T-helper 1 cell treated with Interleukin-12 subunit alpha and Interleukin-12 subunit beta and Interleukin-4 antibody, amounts not matched to agents 30 μg/mL and 1 μg/mL, for 36 hours (primary cell): Measurements from ENCODE around the gene LPCAT1.
"Not testable (repeated sequence)": the region's sequence is repeated elsewhere in the genome, so short reads cannot be mapped to it uniquely, and the experiment has no call there.

Experiments used
- H3K27ac Mint-ChIP-seq: one replicate; pipeline ENCODE4 v1.8.0; 2021; ENCODE audit warnings: mild to moderate bottlenecking, mixed read lengths
- H3K27me3 Mint-ChIP-seq: one replicate; pipeline ENCODE4 v1.8.0; 2021; ENCODE audit warnings: low read depth, mixed read lengths
- H3K36me3 Mint-ChIP-seq: one replicate; pipeline ENCODE4 v1.8.0; 2021; ENCODE audit warnings: low read depth, mixed read lengths
- H3K4me1 Mint-ChIP-seq: one replicate; pipeline ENCODE4 v1.8.0; 2021; ENCODE audit warnings: low read depth, mixed read lengths
- H3K4me3 Mint-ChIP-seq: one replicate; pipeline ENCODE4 v1.8.0; 2021; ENCODE audit warnings: mild to moderate bottlenecking, moderate library complexity, mixed read lengths
- H3K9me3 Mint-ChIP-seq: one replicate; pipeline ENCODE4 v1.8.0; 2021; ENCODE audit warnings: mixed read lengths

Gene LPCAT1

GRCh38 chr5:1524799-1525623 lies 1.3 kb upstream of the LPCAT1 start:
- Mint-ChIP-seq H3K27me3 (peaks cover 18% of the 10 kb centered on the region), H3K36me3 (peaks cover 3% of the 10 kb centered on the region), H3K27ac (no peak overlapping the region), H3K4me1 (peaks cover 9% of the 10 kb centered on the region), H3K4me3 (peak overlapping the region; percentile 28), H3K9me3 (no peaks in the 10 kb centered on the region)

- peaks cover 15% of the 10 kb centered on the region for H3K27me3 Mint-ChIP-seq
- H3K4me1 Mint-ChIP-seq, result peaks cover 9% of the 10 kb centered on the region
- no peaks in the 10 kb centered on the region for H3K9me3 Mint-ChIP-seq
- peak overlapping the region; percentile 54 for H3K4me3 Mint-ChIP-seq
- peak overlapping the region; percentile 63 for H3K27ac Mint-ChIP-seq
- H3K36me3 Mint-ChIP-seq, result peaks cover 3% of the 10 kb centered on the region
Observed at GRCh38 chr5:1524481-1524798, 680 bp upstream of the LPCAT1 start.

- H3K9me3 Mint-ChIP-seq, result no peaks in the 10 kb centered on the region
- H3K36me3 Mint-ChIP-seq, result peaks cover 3% of the 10 kb centered on the region
- peak overlapping the region; percentile 54 for H3K4me3 Mint-ChIP-seq
- peaks cover 9% of the 10 kb centered on the region for H3K4me1 Mint-ChIP-seq
- H3K27me3 Mint-ChIP-seq, result peaks cover 9% of the 10 kb centered on the region
- no peak overlapping the region for H3K27ac Mint-ChIP-seq
Observed at GRCh38 chr5:1523480-1523792, 324 bp downstream of the LPCAT1 start.

GRCh38 chr5:1522601-1523479 lies 920 bp downstream of the LPCAT1 start:
- peaks cover 3% of the 10 kb centered on the region for H3K36me3 Mint-ChIP-seq
- no peaks in the 10 kb centered on the region for H3K9me3 Mint-ChIP-seq
- H3K4me3 Mint-ChIP-seq, result peak overlapping the region; percentile 86
- H3K27me3 Mint-ChIP-seq, result peaks cover 5% of the 10 kb centered on the region
- peak overlapping the region; percentile 61 for H3K27ac Mint-ChIP-seq
- H3K4me1 Mint-ChIP-seq, result peaks cover 9% of the 10 kb centered on the region

GRCh38 chr5:1521671-1522600 lies 1.8 kb downstream of the LPCAT1 start:
- peaks cover 9% of the 10 kb centered on the region for H3K4me1 Mint-ChIP-seq
- peak overlapping the region; percentile 86 for H3K4me3 Mint-ChIP-seq
- no peaks in the 10 kb centered on the region for H3K9me3 Mint-ChIP-seq
- peaks cover 3% of the 10 kb centered on the region for H3K36me3 Mint-ChIP-seq
- H3K27ac Mint-ChIP-seq, result peak overlapping the region; percentile 62
- H3K27me3 Mint-ChIP-seq, result no peaks in the 10 kb centered on the region

GRCh38 chr5:1520791-1521453 lies 2.8 kb downstream of the LPCAT1 start:
- no peak overlapping the region for H3K27ac Mint-ChIP-seq
- H3K27me3 Mint-ChIP-seq, result no peaks in the 10 kb centered on the region
- no peak overlapping the region for H3K4me3 Mint-ChIP-seq
- peaks cover 9% of the 10 kb centered on the region for H3K4me1 Mint-ChIP-seq
- no peaks in the 10 kb centered on the region for H3K9me3 Mint-ChIP-seq
- peaks cover 3% of the 10 kb centered on the region for H3K36me3 Mint-ChIP-seq

GRCh38 chr5:1519631-1520210 lies 4.0 kb downstream of the LPCAT1 start:
- peaks cover 3% of the 10 kb centered on the region for H3K36me3 Mint-ChIP-seq
- no peak overlapping the region for H3K27ac Mint-ChIP-seq
- no peak overlapping the region for H3K4me3 Mint-ChIP-seq
- no peaks in the 10 kb centered on the region for H3K9me3 Mint-ChIP-seq
- no peaks in the 10 kb centered on the region for H3K27me3 Mint-ChIP-seq
- peaks cover 9% of the 10 kb centered on the region for H3K4me1 Mint-ChIP-seq

GRCh38 chr5:1517838-1518237 lies 5.9 kb downstream of the LPCAT1 start:
- H3K4me1 Mint-ChIP-seq, result peaks cover 9% of the 10 kb centered on the region

GRCh38 chr5:1516615-1517601 lies 6.9 kb downstream of the LPCAT1 start:
- Mint-ChIP-seq H3K4me3 (no peak overlapping the region), H3K4me1 (peaks cover 2% of the 10 kb centered on the region), H3K36me3 (peaks cover 4% of the 10 kb centered on the region), H3K9me3 (no peaks in the 10 kb centered on the region), H3K27ac (no peak overlapping the region), H3K27me3 (no peaks in the 10 kb centered on the region)

More at GRCh38 chr5:1517838-1518237, 5.9 kb downstream of the LPCAT1 start:
- Mint-ChIP-seq H3K9me3 (no peaks in the 10 kb centered on the region), H3K36me3 (peaks cover 5% of the 10 kb centered on the region), H3K27ac (no peak overlapping the region), H3K4me3 (no peak overlapping the region), H3K27me3 (no peaks in the 10 kb centered on the region)

GRCh38 chr5:1515921-1516571 lies 7.7 kb downstream of the LPCAT1 start:
- H3K36me3 Mint-ChIP-seq, result peaks cover 1% of the 10 kb centered on the region
- no peaks in the 10 kb centered on the region for H3K4me1 Mint-ChIP-seq
- no peaks in the 10 kb centered on the region for H3K9me3 Mint-ChIP-seq
- H3K27me3 Mint-ChIP-seq, result no peaks in the 10 kb centered on the region
- H3K27ac Mint-ChIP-seq, result no peak overlapping the region
- H3K4me3 Mint-ChIP-seq, result no peak overlapping the region

GRCh38 chr5:1515311-1515920 lies 8.3 kb downstream of the LPCAT1 start:
- H3K36me3 Mint-ChIP-seq, result peaks cover 2% of the 10 kb centered on the region
- no peaks in the 10 kb centered on the region for H3K9me3 Mint-ChIP-seq
- no peak overlapping the region for H3K4me3 Mint-ChIP-seq
- no peak overlapping the region for H3K27ac Mint-ChIP-seq
- H3K4me1 Mint-ChIP-seq, result no peaks in the 10 kb centered on the region
- no peaks in the 10 kb centered on the region for H3K27me3 Mint-ChIP-seq

- H3K9me3 Mint-ChIP-seq, H3K27ac Mint-ChIP-seq, H3K36me3 Mint-ChIP-seq, H3K4me1 Mint-ChIP-seq, H3K4me3 Mint-ChIP-seq, H3K27me3 Mint-ChIP-seq: not testable (repeated sequence)
Observed at GRCh38 chr5:1514819-1515310, 8.9 kb downstream of the LPCAT1 start.
